ENCODE measurements around the gene SETSIP. TPM values are rescaled to one million over a fixed set of nuclear protein-coding genes. Genes with fewer than 3 reads are reported as not detected.
"Not testable (repeated sequence)": the region's sequence is repeated elsewhere in the genome, so short reads cannot be mapped to it uniquely, and the experiment has no call there.

SETSIP gene
- total and polyA plus RNA-seq, 2 donors (not counting 1 experiment from before 2014, with no cell fraction given): not detected

DNA sequence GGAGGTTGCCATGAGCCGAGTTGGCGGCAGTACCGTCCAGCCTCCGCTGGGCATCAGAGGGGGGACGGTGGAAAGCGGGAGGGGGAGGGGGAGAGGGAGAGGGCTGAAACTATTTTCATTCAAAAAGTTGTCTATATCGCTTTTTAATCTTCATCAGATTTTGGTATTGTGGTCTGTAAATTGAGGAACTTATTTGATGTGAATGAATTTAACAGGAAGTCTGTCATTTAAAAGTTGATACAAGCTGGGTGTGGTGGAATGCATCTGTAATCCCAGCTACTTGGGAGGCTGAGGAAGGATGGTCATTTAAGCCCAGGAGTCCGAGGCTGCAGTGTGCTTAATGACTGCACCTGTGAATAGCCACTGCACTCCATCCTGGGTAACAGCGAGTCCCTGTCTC lies 48.4 kb downstream of the SETSIP start:
- H3K36me3 ChIP-seq (replicated peaks in 1 of 2; ENCODE audit: control extremely low read depth in 1 of 2, control insufficient read depth in 1 of 2, extremely low read depth in 1 of 2, insufficient read depth in 2 of 2, low read length in 1 of 2): no peaks in the 10 kb centered on the region
- Mint-ChIP-seq H3K27ac (no peak overlapping the region), H3K27me3 (peaks cover 35% of the 10 kb centered on the region), H3K4me3 (no peak overlapping the region), H3K9me3 (ENCODE audit: insufficient read depth) (no peaks in the 10 kb centered on the region), H3K4me1 (peaks cover 12% of the 10 kb centered on the region)
- H4K20me1 ChIP-seq (ENCODE audit: control insufficient read depth, insufficient read depth, low read length, poor library complexity, severe bottlenecking): no peaks in the 10 kb centered on the region
- no peak overlapping the region for H3K4me3 ChIP-seq (ENCODE audit: control extremely low read depth in 1 of 5, extremely low read depth in 1 of 5, insufficient read depth in 1 of 5, low read depth in 2 of 5, low read length in 4 of 5)
- ChIA-PET POLR2A (no interaction called here), CTCF (no interaction called here)
- H3K27ac ChIP-seq (ENCODE audit: low read length in 2 of 2): no peak overlapping the region
- ATAC-seq (ENCODE audit: low read depth): no peak
- intact Hi-C loops (cut with micrococcal nuclease): no loop called here
- H2AFZ ChIP-seq (ENCODE audit: insufficient read depth, low read depth, low read length, poor library complexity, severe bottlenecking): no peak overlapping the region
- no peak for DNase-seq
- no peak overlapping the region for H3K4me2 ChIP-seq (replicated peaks; ENCODE audit: low read depth, low read length, poor library complexity, severe bottlenecking)
- no peaks in the 10 kb centered on the region for H3K9me3 ChIP-seq (ENCODE audit: control extremely low read depth in 1 of 3, control insufficient read depth in 2 of 3, insufficient read depth in 1 of 3, low read length in 2 of 3)
- H3K9ac ChIP-seq (ENCODE audit: low read length): no peak overlapping the region
- no peak for TF ChIP-seq EZH2 (IDR thresholded peaks at IDR 0.05; ENCODE audit: borderline replicate concordance, insufficient read depth, low read depth, low read length, poor library complexity, severe bottlenecking)
- TF ChIP-seq, protein P1, sequence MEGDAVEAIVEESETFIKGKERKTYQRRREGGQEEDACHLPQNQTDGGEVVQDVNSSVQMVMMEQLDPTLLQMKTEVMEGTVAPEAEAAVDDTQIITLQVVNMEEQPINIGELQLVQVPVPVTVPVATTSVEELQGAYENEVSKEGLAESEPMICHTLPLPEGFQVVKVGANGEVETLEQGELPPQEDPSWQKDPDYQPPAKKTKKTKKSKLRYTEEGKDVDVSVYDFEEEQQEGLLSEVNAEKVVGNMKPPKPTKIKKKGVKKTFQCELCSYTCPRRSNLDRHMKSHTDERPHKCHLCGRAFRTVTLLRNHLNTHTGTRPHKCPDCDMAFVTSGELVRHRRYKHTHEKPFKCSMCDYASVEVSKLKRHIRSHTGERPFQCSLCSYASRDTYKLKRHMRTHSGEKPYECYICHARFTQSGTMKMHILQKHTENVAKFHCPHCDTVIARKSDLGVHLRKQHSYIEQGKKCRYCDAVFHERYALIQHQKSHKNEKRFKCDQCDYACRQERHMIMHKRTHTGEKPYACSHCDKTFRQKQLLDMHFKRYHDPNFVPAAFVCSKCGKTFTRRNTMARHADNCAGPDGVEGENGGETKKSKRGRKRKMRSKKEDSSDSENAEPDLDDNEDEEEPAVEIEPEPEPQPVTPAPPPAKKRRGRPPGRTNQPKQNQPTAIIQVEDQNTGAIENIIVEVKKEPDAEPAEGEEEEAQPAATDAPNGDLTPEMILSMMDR (IDR thresholded peaks at IDR 0.05): no peak
- peaks cover 0 to 29% (median 6%) of the 10 kb centered on the region in 4 experiments for H3K27me3 ChIP-seq (replicated peaks in 1 of 4; ENCODE audit: control extremely low read depth in 1 of 4, control insufficient read depth in 3 of 4, insufficient read depth in 4 of 4, low read length in 3 of 4)
- H3K79me2 ChIP-seq (ENCODE audit: control insufficient read depth, insufficient read depth, low read length): no peaks in the 10 kb centered on the region
- 29% methylated on average over 1 of the region's 9 CpGs for WGBS (ENCODE audit: insufficient coverage)
- H3K4me1 ChIP-seq (ENCODE audit: control insufficient read depth in 2 of 2, insufficient read depth in 2 of 2, low read length in 2 of 2): peaks cover 7 to 9% of the 10 kb centered on the region in 2 donors

DNA sequence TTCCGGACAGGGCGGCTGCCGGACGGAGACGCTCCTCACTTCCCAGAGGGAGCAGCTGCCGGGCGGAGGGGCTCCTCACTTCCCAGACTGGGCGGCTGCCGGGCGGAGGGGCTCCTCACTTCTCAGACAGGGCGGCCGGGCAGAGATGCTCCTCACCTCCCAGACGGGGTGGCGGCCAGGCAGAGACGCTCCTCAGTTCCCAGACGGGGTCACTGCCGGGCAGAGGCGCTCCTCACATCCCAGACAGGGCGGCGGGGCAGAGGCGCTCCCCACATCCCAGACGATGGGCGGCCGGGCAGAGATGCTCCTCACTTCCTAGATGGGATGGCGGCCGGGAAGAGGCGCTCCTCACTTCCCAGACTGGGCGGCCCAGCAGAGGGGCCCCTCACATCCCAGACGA lies 49.2 kb downstream of the SETSIP start:
- peaks cover 0 to 25% (median 4%) of the 10 kb centered on the region in 4 experiments for H3K27me3 ChIP-seq (replicated peaks in 1 of 4; ENCODE audit: control extremely low read depth in 1 of 4, control insufficient read depth in 3 of 4, insufficient read depth in 4 of 4, low read length in 3 of 4)
- H3K27ac ChIP-seq (ENCODE audit: low read length in 2 of 2); CTCF ChIA-PET; H3K4me1 ChIP-seq (ENCODE audit: control insufficient read depth in 2 of 2, insufficient read depth in 2 of 2, low read length in 2 of 2); H3K4me3 Mint-ChIP-seq; ATAC-seq (ENCODE audit: low read depth); H3K4me2 ChIP-seq (replicated peaks; ENCODE audit: low read depth, low read length, poor library complexity, severe bottlenecking); H3K9me3 ChIP-seq (ENCODE audit: control extremely low read depth in 1 of 3, control insufficient read depth in 2 of 3, insufficient read depth in 1 of 3, low read length in 2 of 3); H3K27ac Mint-ChIP-seq; H3K4me3 ChIP-seq (ENCODE audit: control extremely low read depth in 1 of 5, extremely low read depth in 1 of 5, insufficient read depth in 1 of 5, low read depth in 2 of 5, low read length in 4 of 5); H4K20me1 ChIP-seq (ENCODE audit: control insufficient read depth, insufficient read depth, low read length, poor library complexity, severe bottlenecking); H3K79me2 ChIP-seq (ENCODE audit: control insufficient read depth, insufficient read depth, low read length); H3K9me3 Mint-ChIP-seq (ENCODE audit: insufficient read depth); POLR2A ChIA-PET; DNase-seq; H3K36me3 ChIP-seq (replicated peaks in 1 of 2; ENCODE audit: control extremely low read depth in 1 of 2, control insufficient read depth in 1 of 2, extremely low read depth in 1 of 2, insufficient read depth in 2 of 2, low read length in 1 of 2); intact Hi-C loops (cut with micrococcal nuclease); H3K9ac ChIP-seq (ENCODE audit: low read length); H2AFZ ChIP-seq (ENCODE audit: insufficient read depth, low read depth, low read length, poor library complexity, severe bottlenecking): not testable (repeated sequence)
- Mint-ChIP-seq H3K4me1 (peaks cover 12% of the 10 kb centered on the region), H3K27me3 (peaks cover 31% of the 10 kb centered on the region)
- WGBS (ENCODE audit: insufficient coverage): 95% methylated on average over 16 of the region's 29 CpGs

Other genes with a start within 250 kb of the SETSIP start
- gene TGFBR3, start 189.3 kb downstream of the SETSIP start, total RNA-seq: 0.12 and 0.19 TPM in 2 replicates
- 0.10 and 0.17 TPM in 2 replicates for gene TGFBR3, start 189.3 kb downstream of the SETSIP start, polyA plus RNA-seq
- not detected in 2 replicates for gene BRDT, start 126.0 kb downstream of the SETSIP start, total RNA-seq
- not detected in 2 replicates for gene BRDT, start 126.0 kb downstream of the SETSIP start, polyA plus RNA-seq
- gene EPHX4, start 45.4 kb downstream of the SETSIP start, total RNA-seq: not detected in 2 replicates
- not detected in 2 replicates for gene EPHX4, start 45.4 kb downstream of the SETSIP start, polyA plus RNA-seq
- gene BTBD8, start 4.9 kb upstream of the SETSIP start, total RNA-seq: 1.9 and 2.1 TPM in 2 replicates
- 0.45 and 0.46 TPM in 2 replicates for gene BTBD8, start 4.9 kb upstream of the SETSIP start, polyA plus RNA-seq
- not detected in 2 replicates for gene C1orf146, start 142.5 kb upstream of the SETSIP start, total RNA-seq
- not detected in 2 replicates for gene C1orf146, start 142.5 kb upstream of the SETSIP start, polyA plus RNA-seq
- 13.6 and 15.7 TPM in 2 replicates for gene GLMN, start 223.6 kb upstream of the SETSIP start, total RNA-seq
- gene GLMN, start 223.6 kb upstream of the SETSIP start, polyA plus RNA-seq: 2.8 and 5.4 TPM in 2 replicates
- 31.6 and 33.8 TPM in 2 replicates for gene RPAP2, start 223.6 kb upstream of the SETSIP start, total RNA-seq
- gene RPAP2, start 223.6 kb upstream of the SETSIP start, polyA plus RNA-seq: 4.4 and 6.3 TPM in 2 replicates

Data from B cell (primary cell).